ENCODE results near the gene NEO1.

Gene NEO1

DNA sequence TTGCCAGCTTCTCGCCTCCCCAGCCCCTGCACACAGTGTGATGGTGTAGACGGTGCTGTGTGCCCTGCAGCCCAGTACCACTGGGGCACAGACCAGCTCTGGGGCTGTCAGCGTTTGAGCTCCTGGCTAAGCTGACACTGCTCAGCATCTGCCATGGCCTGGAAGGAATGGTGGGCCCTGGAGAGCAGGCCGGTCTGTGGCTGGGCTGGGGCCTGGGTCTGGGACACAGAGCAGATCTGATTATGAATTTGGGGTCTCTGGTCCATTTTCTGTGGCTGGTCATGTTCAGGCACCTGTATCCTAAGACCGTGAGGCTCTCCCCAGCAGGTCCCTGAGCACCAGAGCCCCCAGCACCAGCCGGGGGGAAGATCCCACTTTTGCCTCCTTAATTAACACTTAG lies 281.8 kb downstream of the NEO1 start:
- DNase-seq, result no peak

DNA sequence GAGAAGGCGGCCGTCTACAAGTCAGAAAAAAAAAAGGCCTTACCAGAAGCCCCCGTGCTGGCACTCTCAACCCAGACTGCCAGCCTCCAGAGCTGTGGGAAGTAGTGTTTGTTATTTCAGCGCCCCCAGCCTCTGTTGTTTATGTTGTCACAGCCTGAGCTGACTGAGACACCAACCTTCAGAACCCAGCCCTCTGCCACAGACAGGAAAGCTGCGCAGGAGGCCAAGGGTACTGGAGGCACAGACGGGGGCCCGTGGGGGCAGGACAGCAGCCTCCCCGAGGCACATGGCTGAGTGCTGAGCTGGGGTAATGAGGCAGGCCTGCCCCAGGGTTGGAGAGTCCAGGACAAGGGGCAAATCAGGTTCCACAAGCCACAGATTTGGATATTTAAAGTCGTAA lies 282.8 kb downstream of the NEO1 start:
- DNase-seq, result no peak

DNA sequence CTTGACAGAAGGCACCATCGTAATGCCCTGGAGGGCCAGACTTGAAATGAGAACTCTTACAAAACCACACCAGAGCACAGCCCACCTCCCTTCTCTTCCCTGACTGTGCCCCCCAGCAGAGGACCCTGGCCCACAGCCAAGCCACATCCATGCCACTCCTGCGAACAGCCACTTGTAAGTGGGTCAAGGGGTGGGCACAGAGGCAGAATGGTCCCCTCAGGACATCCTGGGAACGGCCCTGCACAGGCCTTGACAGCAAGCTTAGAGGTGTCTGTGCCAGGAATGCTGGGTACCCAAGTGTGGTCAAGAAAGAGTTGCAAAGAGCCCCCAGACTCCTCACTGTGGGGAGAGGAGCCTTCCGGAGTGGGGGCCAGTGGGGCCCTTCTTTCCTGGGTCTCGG lies 283.2 kb downstream of the NEO1 start:
- no peak for DNase-seq

DNA sequence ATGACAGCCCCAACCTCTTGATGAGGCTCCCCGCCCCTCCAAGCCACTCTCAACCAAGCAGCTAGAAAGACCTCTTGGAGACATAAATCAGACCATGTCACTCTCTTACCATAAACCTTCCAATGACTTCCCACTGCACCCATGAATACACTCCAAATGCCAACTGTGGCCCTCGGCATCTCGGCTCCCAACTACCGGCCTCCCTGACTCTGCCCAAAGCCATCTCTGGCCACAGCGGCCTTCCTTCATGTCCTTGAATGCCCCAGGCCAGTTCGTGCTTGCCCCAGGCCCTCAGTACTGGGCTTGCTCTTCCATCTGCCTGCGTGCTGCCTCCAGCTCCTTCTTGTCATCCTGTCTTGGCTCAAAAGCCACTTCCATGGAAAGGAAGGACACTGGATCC lies 284.5 kb downstream of the NEO1 start:
- no peak for DNase-seq

DNA sequence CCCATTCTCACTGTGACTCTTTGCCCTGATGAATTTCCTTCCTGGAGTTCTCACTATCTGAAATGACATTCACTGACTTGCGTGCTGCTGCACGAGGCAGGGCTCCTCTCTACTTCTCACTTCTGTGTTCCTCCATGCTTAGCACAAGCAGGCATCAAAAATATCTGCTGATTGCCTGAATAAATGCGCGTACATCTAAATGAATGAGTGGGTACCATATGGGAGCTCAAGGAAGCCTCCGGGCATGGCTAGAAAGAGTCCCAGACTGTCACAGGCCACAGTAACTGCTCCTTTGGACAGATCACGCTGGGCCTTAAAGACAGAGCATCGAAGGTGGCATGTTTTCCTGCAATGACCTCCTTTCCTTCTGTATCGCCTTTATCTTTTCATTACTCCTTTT lies 284.9 kb downstream of the NEO1 start:
- DNase-seq, result no peak

DNA sequence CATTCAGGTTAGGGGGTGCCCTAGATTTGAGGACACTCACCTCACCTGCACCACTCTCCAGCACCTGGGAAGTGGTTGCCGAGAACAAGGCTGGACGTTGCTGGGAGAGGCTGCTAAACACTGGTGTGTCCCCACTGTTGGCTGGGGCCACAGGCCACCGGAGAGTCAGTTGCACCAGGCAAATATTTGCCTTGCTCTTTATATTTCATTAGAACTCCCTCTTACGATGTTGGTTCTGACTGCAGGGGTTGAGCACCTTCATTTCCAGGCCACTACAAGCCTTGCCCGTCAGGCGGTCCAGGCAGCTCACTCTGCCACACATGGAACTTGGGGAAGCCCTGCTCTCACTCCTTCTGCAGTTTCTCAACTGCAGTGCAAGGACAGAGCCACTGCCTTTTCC lies 285.8 kb downstream of the NEO1 start:
- no peak for DNase-seq

DNA sequence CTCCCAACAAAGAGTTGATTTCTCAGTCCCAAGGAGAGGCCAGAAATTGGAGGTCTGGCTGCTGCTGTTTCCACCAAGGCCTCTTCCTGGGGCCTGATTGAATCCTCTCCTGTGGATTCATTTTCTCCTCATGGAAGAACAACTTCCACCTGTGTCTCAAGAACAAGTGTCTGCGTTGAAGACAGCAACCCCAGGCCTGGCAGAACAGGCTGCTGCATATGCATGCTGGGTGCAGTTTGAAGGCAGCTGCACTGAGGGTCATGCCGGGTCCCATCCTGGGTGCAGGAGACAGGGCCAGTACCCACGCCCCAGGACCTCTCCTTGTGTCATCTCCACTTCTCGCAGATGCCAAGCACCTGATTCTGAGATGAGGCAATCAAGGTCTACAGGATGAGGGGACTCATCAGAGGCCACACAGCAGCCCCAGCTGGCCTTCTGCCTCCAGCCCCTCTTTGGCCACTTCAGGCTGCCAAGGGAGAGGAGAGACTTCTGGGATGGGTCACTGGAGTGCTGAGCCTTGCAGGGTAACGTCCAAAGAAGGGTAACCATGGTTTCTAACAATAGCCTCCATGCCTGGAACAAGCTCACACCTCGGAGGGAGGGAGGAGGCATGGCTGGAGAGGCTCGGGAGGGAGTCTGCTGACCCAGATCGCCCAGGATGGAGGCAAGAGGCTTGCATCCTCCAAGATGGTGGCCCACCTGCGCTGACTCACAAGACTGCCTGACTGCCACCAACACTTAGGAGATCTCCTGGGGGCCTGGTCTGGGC lies 286.5 kb downstream of the NEO1 start:
- DNase-seq, result no peak

DNA sequence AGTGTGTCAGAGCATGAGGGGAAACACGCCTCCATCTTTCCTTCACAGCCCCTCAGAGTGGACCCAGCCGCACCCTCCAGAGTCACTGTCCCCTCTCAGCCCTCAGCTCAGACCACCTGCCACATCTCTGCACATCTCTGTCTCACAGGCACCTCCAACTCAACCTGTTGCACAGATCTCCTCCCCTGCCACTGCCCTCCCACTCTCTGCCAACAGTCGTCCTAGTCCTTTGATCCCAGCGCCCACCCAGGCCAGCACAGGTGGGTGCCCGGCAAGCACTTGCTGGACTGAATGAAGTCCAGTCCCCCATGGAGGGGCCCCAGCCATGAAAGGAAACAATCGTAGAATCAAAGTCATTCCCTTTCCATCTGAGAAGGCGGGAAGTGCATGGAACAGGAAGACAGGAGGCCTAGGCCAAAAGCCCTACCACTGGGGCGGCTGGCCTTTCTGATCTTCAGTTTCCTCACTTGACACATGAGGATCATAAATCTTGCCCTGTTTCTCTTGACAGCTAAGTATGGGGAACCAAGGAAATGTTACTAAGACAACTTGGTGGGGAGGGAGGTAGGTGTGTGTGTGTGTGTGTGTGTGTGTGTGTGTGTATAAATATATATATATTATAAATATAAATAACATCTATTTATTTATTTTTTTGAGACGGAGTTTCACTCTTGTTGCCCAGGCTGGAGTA lies 288.4 kb downstream of the NEO1 start:
- DNase-seq, result no peak

DNA sequence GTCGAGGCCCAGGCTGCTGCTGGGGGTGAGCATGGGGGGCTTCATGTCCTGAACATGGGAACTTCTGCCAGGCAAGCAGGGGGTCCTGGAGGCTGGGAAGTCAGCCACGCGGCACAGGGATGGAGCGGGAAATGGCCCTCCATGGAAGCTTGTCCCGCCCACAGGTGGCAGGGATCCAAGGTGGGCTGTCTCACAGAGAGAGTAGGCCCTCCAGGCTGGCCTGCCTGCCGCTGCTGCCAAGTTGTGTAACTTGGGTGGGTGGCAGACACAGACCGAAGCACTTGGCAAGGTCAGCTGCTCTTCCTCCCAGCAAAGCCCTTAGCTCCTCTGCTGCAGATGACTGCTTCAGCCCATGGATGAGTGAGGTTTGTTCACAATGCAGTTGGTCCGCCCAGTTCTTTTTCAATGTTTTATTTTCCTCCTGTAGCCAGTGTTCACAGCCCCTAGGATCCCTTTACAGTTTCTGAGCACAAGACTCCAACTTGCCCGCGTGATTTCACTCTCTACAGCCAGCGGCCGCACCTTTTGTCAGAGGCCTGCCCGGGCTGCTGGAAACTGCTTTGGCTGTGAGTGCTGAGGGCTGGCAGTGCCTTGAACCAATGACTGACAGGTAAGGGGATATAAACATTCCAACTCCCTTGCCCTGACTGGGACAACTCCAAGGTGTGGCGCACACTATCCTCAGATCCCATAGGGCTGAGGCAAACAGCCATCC lies 289.8 kb downstream of the NEO1 start:
- DNase-seq, result no peak

DNA sequence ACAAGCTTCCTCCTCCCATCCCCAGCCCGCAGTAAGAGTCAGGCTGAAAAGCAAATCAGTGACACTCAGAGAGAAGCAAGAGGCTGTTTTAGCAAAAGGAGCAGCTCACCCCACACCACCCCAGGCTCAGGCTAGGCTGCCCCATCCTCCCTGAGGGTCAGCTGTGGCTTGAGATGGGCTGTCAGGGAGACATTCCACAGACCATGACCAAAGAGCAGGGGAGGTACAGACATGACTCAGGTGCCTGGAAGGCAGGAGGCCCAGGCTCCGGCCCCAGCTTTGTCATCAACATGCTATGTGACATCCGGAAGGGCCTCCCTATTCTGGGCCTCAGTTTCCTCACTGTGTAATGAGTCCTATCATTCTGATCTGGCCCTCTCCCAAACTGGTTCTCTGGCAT lies 291.8 kb downstream of the NEO1 start:
- no peak for DNase-seq

DNA sequence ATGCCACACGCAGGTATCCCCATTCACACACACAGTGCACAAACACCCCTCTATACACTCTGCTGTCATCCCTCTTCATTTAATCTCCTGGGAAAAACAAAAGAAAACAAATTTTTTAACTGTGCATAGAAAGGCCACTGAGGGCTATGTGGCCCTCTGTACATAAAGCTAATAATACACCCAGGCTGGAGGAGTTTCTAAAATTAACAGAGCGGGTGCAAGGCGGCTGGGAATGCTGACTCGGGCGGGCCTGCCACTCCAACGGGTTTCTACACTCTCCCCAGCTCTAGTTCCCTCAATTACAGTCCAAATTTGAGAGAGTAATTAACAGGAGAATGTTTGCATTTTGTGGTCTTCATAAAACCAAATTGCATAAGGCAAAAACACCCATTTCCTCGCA lies 293.4 kb downstream of the NEO1 start:
- DNase-seq, result no peak

DNA sequence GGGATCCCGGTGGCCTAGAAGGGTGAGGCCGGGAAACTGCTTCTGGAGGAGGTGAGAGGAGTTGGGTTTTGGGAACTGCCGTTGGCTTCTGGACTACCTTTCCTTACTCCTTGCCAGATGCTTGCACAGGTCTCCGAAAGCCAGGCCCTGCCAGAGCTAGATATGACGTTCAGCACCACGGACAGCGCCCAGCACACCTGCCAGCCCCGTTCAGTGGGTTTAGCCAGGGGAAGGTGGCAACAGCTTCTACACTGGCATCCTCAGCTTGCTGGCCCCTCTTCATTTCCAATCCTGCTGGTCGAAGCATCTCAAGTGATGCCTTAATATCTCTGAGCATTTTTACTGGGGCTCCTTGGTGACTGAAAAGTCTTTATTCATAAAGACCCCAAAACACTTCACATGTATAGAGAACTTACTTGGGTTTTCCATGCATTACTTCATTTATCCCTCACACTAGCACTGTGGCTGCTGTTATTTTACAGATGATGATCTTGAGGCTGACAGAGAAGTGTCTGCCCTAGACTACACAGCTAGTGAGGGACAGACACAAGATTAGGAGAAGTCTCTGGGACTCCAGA lies 294.6 kb downstream of the NEO1 start:
- DNase-seq, result no peak

DNA sequence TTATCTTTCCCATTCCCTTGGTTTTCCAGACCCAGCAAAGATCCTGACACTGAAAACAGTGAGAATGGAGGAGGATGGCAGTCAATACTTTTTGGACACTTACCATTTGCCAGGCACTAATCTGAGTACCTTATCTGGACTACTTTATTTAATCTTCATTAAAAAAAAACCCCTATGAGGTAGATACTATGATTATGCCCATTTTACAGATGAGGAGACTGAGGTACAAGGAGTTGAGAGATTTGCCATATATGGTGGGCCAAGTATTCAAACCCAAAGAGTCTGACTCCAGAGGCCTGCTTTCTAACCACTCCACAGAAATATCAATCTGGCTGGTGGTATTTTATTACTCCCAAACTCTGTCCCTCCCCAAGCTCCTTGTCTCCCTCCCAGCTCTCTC lies 296.9 kb downstream of the NEO1 start:
- no peak for DNase-seq

DNA sequence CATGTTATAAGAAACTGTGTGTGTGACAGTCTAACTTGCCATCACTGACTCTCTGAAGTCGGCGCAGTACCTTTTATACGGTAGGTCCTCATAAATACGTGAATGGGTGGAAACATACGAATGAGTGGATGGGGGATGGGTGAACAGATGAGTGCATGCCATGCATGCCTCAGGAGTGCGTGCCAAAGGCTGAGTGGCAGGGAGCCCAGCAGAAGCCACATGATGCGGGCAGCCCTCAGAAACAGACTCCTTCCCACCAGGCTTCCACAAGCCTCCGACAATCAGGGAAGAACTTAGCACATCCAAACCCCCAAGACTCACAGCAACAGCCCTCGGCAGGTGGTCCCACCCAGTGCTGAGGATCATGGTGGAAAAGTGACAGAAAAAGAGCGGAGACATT lies 299.8 kb downstream of the NEO1 start:
- DNase-seq, result no peak

DNA sequence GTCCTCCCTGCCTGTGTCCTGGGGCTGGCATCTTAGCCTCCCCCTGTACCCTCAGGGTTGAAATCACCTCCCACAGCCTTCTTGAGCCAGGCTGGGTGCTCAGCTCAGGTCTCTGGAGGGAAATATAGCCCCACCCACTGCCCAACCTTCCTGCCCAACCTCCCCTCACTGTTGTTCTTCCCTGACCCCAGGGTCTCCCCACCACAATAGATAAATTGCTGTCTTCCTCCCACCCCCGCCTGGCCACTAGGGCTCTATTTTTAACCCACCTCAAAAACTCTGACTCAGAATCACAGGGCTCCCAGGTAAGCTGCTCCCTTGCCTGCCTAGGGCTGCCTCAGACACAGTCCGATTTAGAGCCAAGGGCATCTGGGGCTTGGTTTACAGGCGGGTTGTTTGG lies 301.5 kb downstream of the NEO1 start:
- DNase-seq, result no peak

DNA sequence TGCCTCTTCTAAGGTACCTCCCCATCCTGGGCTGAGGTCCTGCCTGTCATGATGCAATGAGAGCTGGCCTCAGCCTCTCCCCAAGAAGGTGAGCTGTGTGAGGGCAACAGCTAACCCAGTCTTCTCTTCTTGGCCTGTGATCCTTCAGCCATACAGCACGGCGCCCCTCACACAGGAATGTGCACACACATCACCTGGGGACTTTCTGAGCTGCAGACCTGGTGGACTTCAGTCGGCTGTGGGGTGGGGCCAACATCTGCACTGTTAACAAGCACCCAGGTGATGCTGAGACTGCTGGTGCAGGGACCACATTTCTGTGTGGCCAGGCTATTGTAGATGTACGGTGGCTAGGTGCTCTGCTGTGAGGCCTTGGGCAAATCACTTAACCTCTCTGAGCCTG lies 302.0 kb downstream of the NEO1 start:
- DNase-seq, result no peak
